Astrocyte of the spinal cord (primary cell): ENCODE results near the gene RNASE9.

ENCODE experiments used
- DNase-seq: peaks from one replicate; pipeline ENCODE4 v3.0.0; 2011; ENCODE audit warnings: low read depth, low spot score
- H3K4me3 ChIP-seq: 2 replicates; pipeline ENCODE4 v1.5.1; 2011; ENCODE audit warnings: low read depth, mild to moderate bottlenecking, low read length, moderate library complexity
- CTCF ChIP-seq: IDR thresholded peaks from 2 replicates; pipeline ENCODE4 v1.5.1; 2012; ENCODE audit warnings: low read depth, mild to moderate bottlenecking, low read length, inconsistent platforms
- in situ Hi-C: cut with HindIII; loops from 2 replicates; pipeline ENCODE4 v1.10.0; 2017; ENCODE audit warnings: low sequenced_read_pairs

Gene RNASE9

GRCh38 chr14:20591235-20591634 is 30.4 kb upstream of the RNASE9 start, which contains the start of gene RNASE12:
TSS of gene RNASE12 (minus strand) at chr14:20591376. CDS start at chr14:20590723, 653 bp downstream.
- in situ Hi-C loops = no loop called here

GRCh38 chr14:20587489-20588154 is 26.8 kb upstream of the RNASE9 start, which contains the start of gene RNASE11:
TSS of gene RNASE11 (minus strand) at chr14:20588001.
- H3K4me3 ChIP-seq = no peak within 1 kb of the TSS
- DNase-seq = no peak
- no peak for TF ChIP-seq CTCF
- in situ Hi-C loops = no loop called here

More at GRCh38 chr14:20591235-20591634, 30.4 kb upstream of the RNASE9 start, which contains the start of gene RNASE12:
- no peak within 1 kb of the TSS for H3K4me3 ChIP-seq
- TF ChIP-seq CTCF = no peak
- DNase-seq = no peak

GRCh38 chr14:20583908-20584307 is 23.1 kb upstream of the RNASE9 start:
- in situ Hi-C loops = no loop called here
- no peak for TF ChIP-seq CTCF

GRCh38 chr14:20583142-20583541 is 22.3 kb upstream of the RNASE9 start:
- no peak for DNase-seq
- no peak overlapping the region for H3K4me3 ChIP-seq
- no peak for TF ChIP-seq CTCF
- in situ Hi-C loops = no loop called here

More at GRCh38 chr14:20583908-20584307, 23.1 kb upstream of the RNASE9 start:
- DNase-seq = no peak
- H3K4me3 ChIP-seq = no peak overlapping the region

GRCh38 chr14:20580242-20580641 is 19.4 kb upstream of the RNASE9 start:
- DNase-seq = no peak
- in situ Hi-C loops = no loop called here
- H3K4me3 ChIP-seq = no peak overlapping the region
- no peak for TF ChIP-seq CTCF

- in situ Hi-C loops = no loop called here
- no peak for TF ChIP-seq CTCF
Measured at GRCh38 chr14:20578784-20579502, 18.1 kb upstream of the RNASE9 start.

More at GRCh38 chr14:20578784-20579502, 18.1 kb upstream of the RNASE9 start:
- DNase-seq = no peak
- no peak overlapping the region for H3K4me3 ChIP-seq
